ENCODE data around the gene COL5A3. TPM values are rescaled to one million over a fixed set of nuclear protein-coding genes. Genes with fewer than 3 reads are reported as not detected.

Gene COL5A3
- polyA plus RNA-seq, 3 donors from 2014 or later = not detected

GRCh38 chr19:10021863-10022262 is 11.6 kb upstream of the COL5A3 start:
- no peak for DNase-seq
- Mint-ChIP-seq H3K36me3 (peaks cover 0 to 4% (median 0%) of the 10 kb centered on the region in 3 donors), H3K27ac (peak overlapping the region in 1 of 6 donors; percentile 62), H3K4me3 (no peak overlapping the region), H3K4me1 (peaks cover 0 to 1% of the 10 kb centered on the region in 2 donors), H3K27me3 (ENCODE audit: low read depth in 3 of 3) (peaks cover 0 to 5% (median 4%) of the 10 kb centered on the region in 3 donors), H3K9me3 (peaks cover 0 to 3% (median 0%) of the 10 kb centered on the region in 6 donors)

GRCh38 chr19:10021446-10021845 is 11.1 kb upstream of the COL5A3 start:
- Mint-ChIP-seq H3K27ac (peak overlapping the region in 1 of 6 donors; percentile 62), H3K36me3 (peaks cover 0 to under 1% (median 0%) of the 10 kb centered on the region in 3 donors), H3K4me1 (peaks cover 0 to 1% of the 10 kb centered on the region in 2 donors), H3K27me3 (ENCODE audit: low read depth in 3 of 3) (peaks cover 0 to 7% (median 4%) of the 10 kb centered on the region in 3 donors), H3K4me3 (no peak overlapping the region), H3K9me3 (peaks cover 0 to 3% (median 0%) of the 10 kb centered on the region in 6 donors)
- DNase-seq = no peak

- H3K4me3 Mint-ChIP-seq = no peak overlapping the region
- peaks cover 0 to 5% (median 4%) of the 10 kb centered on the region in 3 donors for H3K27me3 Mint-ChIP-seq (ENCODE audit: low read depth in 3 of 3)
- no peaks in the 10 kb centered on the region for H3K36me3 Mint-ChIP-seq
- no peak for DNase-seq
- peaks cover 0 to 1% of the 10 kb centered on the region in 2 donors for H3K4me1 Mint-ChIP-seq
- peaks cover 0 to 3% (median 0%) of the 10 kb centered on the region in 6 donors for H3K9me3 Mint-ChIP-seq
- no peak overlapping the region for H3K27ac Mint-ChIP-seq
Measured at GRCh38 chr19:10020851-10021250, 10.5 kb upstream of the COL5A3 start.

- no peak overlapping the region for H3K27ac Mint-ChIP-seq
- H3K27me3 Mint-ChIP-seq (ENCODE audit: low read depth in 3 of 3) = peaks cover 0 to 5% (median 4%) of the 10 kb centered on the region in 3 donors
- no peak for DNase-seq
- H3K36me3 Mint-ChIP-seq = no peaks in the 10 kb centered on the region
- H3K9me3 Mint-ChIP-seq = peaks cover 0 to 3% (median 0%) of the 10 kb centered on the region in 6 donors
- H3K4me3 Mint-ChIP-seq = no peak overlapping the region
- H3K4me1 Mint-ChIP-seq = peaks cover 0 to 1% of the 10 kb centered on the region in 2 donors
Measured at GRCh38 chr19:10019246-10019645, 8.9 kb upstream of the COL5A3 start.

GRCh38 chr19:10018786-10019185 is 8.5 kb upstream of the COL5A3 start:
- peaks cover 0 to 3% (median 0%) of the 10 kb centered on the region in 6 donors for H3K9me3 Mint-ChIP-seq
- H3K27ac Mint-ChIP-seq = no peak overlapping the region
- peaks cover 0 to 5% (median 4%) of the 10 kb centered on the region in 3 donors for H3K27me3 Mint-ChIP-seq (ENCODE audit: low read depth in 3 of 3)

GRCh38 chr19:10018263-10018662 is 8.0 kb upstream of the COL5A3 start:
- Mint-ChIP-seq H3K27ac (no peak overlapping the region), H3K9me3 (peaks cover 0 to 3% (median 0%) of the 10 kb centered on the region in 6 donors), H3K27me3 (ENCODE audit: low read depth in 3 of 3) (peaks cover under 1 to 5% (median 4%) of the 10 kb centered on the region in 3 donors), H3K4me3 (no peak overlapping the region), H3K36me3 (no peaks in the 10 kb centered on the region), H3K4me1 (peaks cover 0 to 1% of the 10 kb centered on the region in 2 donors)
- no peak for DNase-seq

More at GRCh38 chr19:10018786-10019185, 8.5 kb upstream of the COL5A3 start:
- H3K36me3 Mint-ChIP-seq = no peaks in the 10 kb centered on the region
- H3K4me3 Mint-ChIP-seq = no peak overlapping the region
- DNase-seq = no peak
- peaks cover 0 to 1% of the 10 kb centered on the region in 2 donors for H3K4me1 Mint-ChIP-seq

GRCh38 chr19:10013834-10014618 is 3.7 kb upstream of the COL5A3 start:
- Mint-ChIP-seq H3K4me1 (peaks cover 9 to 15% of the 10 kb centered on the region in 2 donors), H3K27me3 (ENCODE audit: low read depth in 3 of 3) (peaks cover 11 to 15% (median 14%) of the 10 kb centered on the region in 3 donors), H3K4me3 (no peak overlapping the region), H3K36me3 (no peaks in the 10 kb centered on the region), H3K27ac (no peak overlapping the region), H3K9me3 (no peaks in the 10 kb centered on the region)
- DNase-seq = no peak

GRCh38 chr19:10013316-10013715 is 3.0 kb upstream of the COL5A3 start, which contains the start of gene RDH8:
Gene RDH8, plus strand, starts transcription at chr19:10013483. Its CDS starts 15 bp downstream, at chr19:10013498.
- no peak for DNase-seq
- Mint-ChIP-seq H3K27me3 (ENCODE audit: low read depth in 3 of 3) (peaks cover 16 to 21% (median 20%) of the 10 kb centered on the region in 3 donors), H3K4me3 (no peak within 1 kb of the TSS), H3K27ac (no peak within 1 kb of the TSS), H3K36me3 (no peaks in the 10 kb centered on the region), H3K4me1 (peaks cover 17 to 22% of the 10 kb centered on the region in 2 donors), H3K9me3 (no peaks in the 10 kb centered on the region)

- no peak for DNase-seq
- H3K27ac Mint-ChIP-seq = no peak overlapping the region
- H3K4me3 Mint-ChIP-seq = no peak overlapping the region
- no peaks in the 10 kb centered on the region for H3K36me3 Mint-ChIP-seq
- H3K9me3 Mint-ChIP-seq = no peaks in the 10 kb centered on the region
- peaks cover 16 to 26% (median 23%) of the 10 kb centered on the region in 3 donors for H3K27me3 Mint-ChIP-seq (ENCODE audit: low read depth in 3 of 3)
- peaks cover 29 to 34% of the 10 kb centered on the region in 2 donors for H3K4me1 Mint-ChIP-seq
Measured at GRCh38 chr19:10011974-10012373, 1.7 kb upstream of the COL5A3 start.

- peaks cover 39 to 44% of the 10 kb centered on the region in 2 donors for H3K4me1 Mint-ChIP-seq
- H3K27ac Mint-ChIP-seq = no peak overlapping the region
- peak overlapping the region in 4 of 5 donors; percentile 36 to 51 (median 48) for H3K4me3 Mint-ChIP-seq
- H3K9me3 Mint-ChIP-seq = no peaks in the 10 kb centered on the region
- DNase-seq = no peak
- peaks cover 16 to 29% (median 24%) of the 10 kb centered on the region in 3 donors for H3K27me3 Mint-ChIP-seq (ENCODE audit: low read depth in 3 of 3)
- no peaks in the 10 kb centered on the region for H3K36me3 Mint-ChIP-seq
Measured at GRCh38 chr19:10010939-10011338, 635 bp upstream of the COL5A3 start.

- DNase-seq = peak in 1 of 3 donors; percentile 36
- Mint-ChIP-seq H3K27me3 (ENCODE audit: low read depth in 3 of 3) (peaks cover 16 to 29% (median 24%) of the 10 kb centered on the region in 3 donors), H3K4me3 (peak overlapping the region; percentile 78 to 89 (median 84))
Measured at GRCh38 chr19:10009714-10010224, 535 bp downstream of the COL5A3 start.

GRCh38 chr19:10008184-10008765 is 2.0 kb downstream of the COL5A3 start:
- peaks cover 55 to 67% of the 10 kb centered on the region in 2 donors for H3K4me1 Mint-ChIP-seq
- peaks cover 16 to 28% (median 24%) of the 10 kb centered on the region in 3 donors for H3K27me3 Mint-ChIP-seq (ENCODE audit: low read depth in 3 of 3)
- H3K4me3 Mint-ChIP-seq = peak overlapping the region; percentile 44 to 80 (median 57)

More at GRCh38 chr19:10009714-10010224, 535 bp downstream of the COL5A3 start:
- Mint-ChIP-seq H3K27ac (peak overlapping the region in 4 of 6 donors; percentile 0 to 88 (median 54)), H3K36me3 (no peaks in the 10 kb centered on the region), H3K4me1 (peaks cover 50 to 56% of the 10 kb centered on the region in 2 donors), H3K9me3 (no peaks in the 10 kb centered on the region)

GRCh38 chr19:10007371-10008183 is 2.7 kb downstream of the COL5A3 start:
- Mint-ChIP-seq H3K4me1 (peaks cover 61 to 74% of the 10 kb centered on the region in 2 donors), H3K36me3 (peaks cover 0 to 4% (median 0%) of the 10 kb centered on the region in 3 donors), H3K27me3 (ENCODE audit: low read depth in 3 of 3) (peaks cover 14 to 24% (median 21%) of the 10 kb centered on the region in 3 donors), H3K9me3 (no peaks in the 10 kb centered on the region), H3K4me3 (peak overlapping the region; percentile 65 to 81 (median 75)), H3K27ac (peak overlapping the region in 1 of 6 donors; percentile 87)
- DNase-seq = no peak

More at GRCh38 chr19:10008184-10008765, 2.0 kb downstream of the COL5A3 start:
- Mint-ChIP-seq H3K9me3 (no peaks in the 10 kb centered on the region), H3K36me3 (peaks cover 0 to 1% (median 0%) of the 10 kb centered on the region in 3 donors), H3K27ac (peak overlapping the region in 5 of 6 donors; percentile 4 to 92 (median 38))
- DNase-seq = no peak

Data from immature natural killer cell (primary cell).